ENCODE measurements around the gene SERPING1.

DNA sequence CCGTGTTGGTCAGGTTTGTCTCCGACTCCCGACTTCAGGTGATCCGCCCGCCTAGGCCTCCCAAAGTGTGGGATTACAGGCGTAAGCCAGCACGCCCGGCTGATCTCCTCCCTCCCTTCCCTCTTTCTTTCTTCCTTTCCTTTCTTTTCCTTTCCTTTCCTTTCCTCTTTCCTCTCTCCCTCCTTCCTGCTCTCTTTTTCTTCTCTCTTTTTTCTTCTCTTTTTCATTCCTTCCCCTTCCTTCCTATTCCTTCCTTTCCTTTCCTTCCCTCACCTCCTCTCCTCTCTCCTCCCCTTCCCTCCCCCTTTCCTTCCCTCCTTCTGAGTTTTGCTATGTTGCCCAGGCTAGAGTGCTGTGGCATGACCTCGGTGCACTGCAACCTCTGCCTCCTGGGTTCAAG lies 66.5 kb downstream of the SERPING1 start:
- TF ChIP-seq CTCF (IDR thresholded peaks at IDR 0.05) (no peak), POLR2AphosphoS5 (IDR thresholded peaks at IDR 0.05) (no peak), POLR2A (IDR thresholded peaks at IDR 0.05) (no peak)
